ENCODE data around the gene CST7.

Gene CST7

GRCh38 chr20:24956001-24956841, 7.2 kb downstream of the CST7 start:
- DNase-seq (ENCODE audit: low read depth) = no peak
- TF ChIP-seq MAX (IDR thresholded peaks at IDR 0.05; ENCODE audit: low read depth, low read length) (no peak), MYC (IDR thresholded peaks at IDR 0.05; ENCODE audit: low read depth, low read length) (no peak), POLR2A (IDR thresholded peaks at IDR 0.05; ENCODE audit: extremely low read depth, insufficient read length) (no peak), CTCF (IDR thresholded peaks at IDR 0.05; ENCODE audit: low read depth, low read length) (no peak)
- H3K4me3 ChIP-seq (ENCODE audit: low read depth, low read length) = no peak overlapping the region

GRCh38 chr20:24957326-24958016, 8.4 kb downstream of the CST7 start:
- DNase-seq (ENCODE audit: low read depth) = no peak
- no peak for TF ChIP-seq MAX (IDR thresholded peaks at IDR 0.05; ENCODE audit: low read depth, low read length)
- no peak for TF ChIP-seq CTCF (IDR thresholded peaks at IDR 0.05; ENCODE audit: low read depth, low read length)
- no peak for TF ChIP-seq POLR2A (IDR thresholded peaks at IDR 0.05; ENCODE audit: extremely low read depth, insufficient read length)
- TF ChIP-seq MYC (IDR thresholded peaks at IDR 0.05; ENCODE audit: low read depth, low read length) = no peak
- H3K4me3 ChIP-seq (ENCODE audit: low read depth, low read length) = no peak overlapping the region

- TF ChIP-seq MYC (IDR thresholded peaks at IDR 0.05; ENCODE audit: low read depth, low read length) (no peak), POLR2A (IDR thresholded peaks at IDR 0.05; ENCODE audit: extremely low read depth, insufficient read length) (no peak), CTCF (IDR thresholded peaks at IDR 0.05; ENCODE audit: low read depth, low read length) (no peak), MAX (IDR thresholded peaks at IDR 0.05; ENCODE audit: low read depth, low read length) (no peak)
- no peak overlapping the region for H3K4me3 ChIP-seq (ENCODE audit: low read depth, low read length)
- no peak for DNase-seq (ENCODE audit: low read depth)
Observed at GRCh38 chr20:24958506-24959385, 9.7 kb downstream of the CST7 start.

GRCh38 chr20:24959591-24960301, 10.7 kb downstream of the CST7 start:
- TF ChIP-seq MYC (IDR thresholded peaks at IDR 0.05; ENCODE audit: low read depth, low read length) (no peak), CTCF (IDR thresholded peaks at IDR 0.05; ENCODE audit: low read depth, low read length) (no peak), POLR2A (IDR thresholded peaks at IDR 0.05; ENCODE audit: extremely low read depth, insufficient read length) (no peak), MAX (IDR thresholded peaks at IDR 0.05; ENCODE audit: low read depth, low read length) (no peak)
- DNase-seq (ENCODE audit: low read depth) = no peak
- H3K4me3 ChIP-seq (ENCODE audit: low read depth, low read length) = no peak overlapping the region

GRCh38 chr20:24960302-24960801, 11.3 kb downstream of the CST7 start:
- DNase-seq (ENCODE audit: low read depth) = no peak
- H3K4me3 ChIP-seq (ENCODE audit: low read depth, low read length) = no peak overlapping the region
- no peak for TF ChIP-seq POLR2A (IDR thresholded peaks at IDR 0.05; ENCODE audit: extremely low read depth, insufficient read length)
- no peak for TF ChIP-seq CTCF (IDR thresholded peaks at IDR 0.05; ENCODE audit: low read depth, low read length)

Data from NB4 (cell line).